HG03342 (cell line): ENCODE results near the gene LIPT2.

Source experiments
- ATAC-seq: cut with Tn5 transposase; IDR thresholded peaks from one replicate; pipeline ENCODE4 v1.9.1; 2021; ENCODE audit warnings: mild to moderate bottlenecking, moderate library complexity; ENCODE audit not compliant: unreplicated experiment

The LIPT2 gene

DNA sequence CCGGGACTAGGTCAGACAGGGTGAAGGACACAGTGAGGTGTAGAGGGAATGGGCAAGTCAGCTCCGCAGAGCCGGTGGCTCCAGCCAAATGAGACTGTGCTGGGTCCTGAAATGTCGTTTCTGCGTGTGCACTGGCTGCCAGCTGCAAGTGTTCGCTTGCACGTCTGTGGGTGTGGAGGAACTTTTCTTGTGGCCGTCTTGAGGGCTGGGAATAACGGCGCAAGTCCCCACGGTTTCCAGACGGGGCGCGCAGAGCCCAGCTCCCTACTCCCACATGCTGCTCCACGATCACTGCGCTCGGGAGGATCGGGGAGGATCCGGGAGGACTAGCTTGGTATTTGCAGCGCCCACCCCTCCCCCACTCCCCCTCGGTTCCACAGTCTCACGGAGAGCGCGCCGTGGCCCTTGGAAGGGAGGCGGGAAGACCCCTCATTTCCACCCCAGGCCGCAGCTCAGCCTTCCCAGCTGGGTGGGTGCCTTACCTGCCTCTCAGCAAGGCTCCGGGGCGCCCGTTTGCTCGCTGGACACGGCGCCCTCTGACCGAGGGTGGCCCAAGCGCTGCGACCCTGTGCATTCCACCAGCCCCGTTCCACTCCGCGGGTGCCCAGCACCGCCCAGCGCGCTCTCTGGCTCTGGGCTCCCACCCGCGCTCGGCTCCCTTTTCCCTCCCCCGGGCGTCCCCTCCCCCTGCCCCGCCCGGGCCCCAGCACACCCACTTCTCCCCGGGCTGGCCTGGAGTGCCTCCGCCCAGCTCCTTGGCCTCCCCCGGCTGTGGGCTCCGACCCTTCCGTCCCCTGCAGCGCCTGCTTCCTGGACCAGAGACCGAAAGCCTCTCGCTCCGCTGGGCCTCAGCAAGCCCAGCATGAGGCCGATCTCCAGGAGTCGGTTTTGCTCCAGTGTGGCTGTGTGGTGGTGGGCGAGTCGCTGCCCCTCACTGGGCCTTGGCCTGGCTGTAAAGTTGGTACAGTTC is 26.3 kb downstream of the LIPT2 start, which contains the start of gene KCNE3:
Gene KCNE3, minus strand, starts transcription at position 634 of the 970 bp plus-strand sequence. CDS start 9,986 bp downstream, outside the sequence.
- ATAC-seq, result no peak

- ATAC-seq, result no peak
These were observed 28.2 kb downstream of the LIPT2 start for GRCh38 chr11:74465291-74465708.

DNA sequence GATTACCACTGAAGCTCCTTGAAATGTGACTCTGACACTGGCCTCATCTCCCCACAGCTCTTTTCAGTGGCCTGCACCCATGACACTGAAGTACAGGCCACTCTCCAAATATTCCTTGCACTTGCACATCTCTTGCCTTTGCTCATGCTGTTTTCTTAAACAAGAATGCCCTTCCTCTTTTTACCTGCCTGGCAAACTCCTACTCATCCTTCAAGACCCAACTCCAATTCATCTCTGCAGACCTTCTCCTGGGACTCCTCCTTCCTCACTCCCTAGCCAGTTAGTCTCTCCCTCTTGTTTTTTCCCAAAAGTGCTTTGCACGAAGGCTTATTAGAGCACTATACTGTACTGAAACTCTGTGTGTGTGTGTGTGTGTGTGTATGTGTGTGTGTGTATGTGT is 28.8 kb downstream of the LIPT2 start:
- ATAC-seq, result no peak

DNA sequence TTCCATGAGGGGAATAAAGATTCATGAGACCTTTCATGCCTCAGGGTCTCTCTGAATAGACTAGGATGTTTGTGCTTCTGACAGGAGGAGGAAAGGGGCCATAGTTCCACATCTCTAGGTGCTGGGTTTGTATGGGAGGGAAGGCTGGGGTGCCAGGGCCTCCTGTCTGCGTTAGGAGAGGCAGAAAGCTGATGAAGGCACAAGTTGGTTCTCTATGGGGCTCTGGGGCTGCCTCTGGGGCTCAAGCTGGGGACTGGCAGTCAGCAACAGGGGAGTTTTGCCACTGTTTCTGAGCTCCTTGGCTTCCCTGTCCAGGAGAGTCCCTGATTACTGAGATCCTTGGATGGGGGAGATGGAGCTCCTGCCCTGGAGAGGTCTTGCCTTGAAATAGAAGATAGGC is 30.3 kb downstream of the LIPT2 start:
- ATAC-seq, result no peak

GRCh38 chr11:74462631-74463030 is 30.9 kb downstream of the LIPT2 start:
- no peak for ATAC-seq

DNA sequence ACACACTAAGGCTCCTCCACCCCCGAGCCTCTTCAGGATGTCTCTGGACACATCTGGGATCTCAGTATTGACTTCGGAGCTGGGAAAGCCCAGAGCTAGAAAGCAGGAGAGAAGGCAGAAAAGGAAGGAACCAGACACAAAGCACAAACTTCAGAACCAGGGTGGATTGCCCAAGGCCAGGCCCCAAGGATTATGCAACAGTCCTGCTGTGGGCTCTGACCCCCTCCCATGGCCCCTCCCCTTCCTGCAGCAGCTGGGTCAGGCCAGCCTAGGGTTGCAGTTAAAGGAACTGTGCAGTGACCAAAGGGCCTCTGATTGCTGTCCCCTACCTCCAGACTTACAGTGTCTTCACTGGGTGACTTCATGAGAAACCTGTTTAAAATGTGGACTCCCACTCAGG is 31.5 kb downstream of the LIPT2 start:
- no peak for ATAC-seq

DNA sequence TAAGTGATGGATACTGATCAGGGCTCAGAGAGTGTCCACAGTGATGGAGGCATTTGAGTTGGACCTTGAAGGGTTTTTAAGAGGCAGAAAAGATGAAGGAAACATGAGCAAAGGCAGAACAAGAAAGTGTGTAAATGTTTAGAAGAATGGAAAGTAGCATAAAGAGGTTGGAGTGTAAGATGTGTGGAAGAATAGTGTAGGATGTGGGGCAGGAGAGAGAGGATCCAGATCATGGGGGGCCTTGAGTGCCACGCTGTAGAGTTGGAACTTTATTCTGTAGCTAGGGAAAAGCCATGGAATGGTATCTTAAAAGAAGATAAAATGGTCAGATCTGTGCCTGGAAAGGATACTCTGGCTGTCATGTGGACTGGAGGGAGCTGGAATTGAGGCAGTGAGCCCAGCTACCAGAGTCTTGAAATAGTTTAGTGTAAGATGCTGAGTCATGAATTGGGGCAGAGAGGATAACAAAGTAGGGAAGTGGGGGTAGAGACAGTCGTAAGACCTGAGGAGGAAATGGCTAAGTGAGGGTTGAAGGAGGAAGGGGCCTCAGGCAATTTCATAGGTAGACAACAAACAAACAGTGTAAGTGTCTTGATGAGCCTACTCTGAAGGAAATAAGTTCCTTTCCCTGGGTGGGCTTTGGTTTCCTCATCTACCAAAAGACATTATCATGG is 32.9 kb downstream of the LIPT2 start:
- no peak for ATAC-seq

GRCh38 chr11:74460065-74460464 is 33.5 kb downstream of the LIPT2 start:
- ATAC-seq, result no peak

DNA sequence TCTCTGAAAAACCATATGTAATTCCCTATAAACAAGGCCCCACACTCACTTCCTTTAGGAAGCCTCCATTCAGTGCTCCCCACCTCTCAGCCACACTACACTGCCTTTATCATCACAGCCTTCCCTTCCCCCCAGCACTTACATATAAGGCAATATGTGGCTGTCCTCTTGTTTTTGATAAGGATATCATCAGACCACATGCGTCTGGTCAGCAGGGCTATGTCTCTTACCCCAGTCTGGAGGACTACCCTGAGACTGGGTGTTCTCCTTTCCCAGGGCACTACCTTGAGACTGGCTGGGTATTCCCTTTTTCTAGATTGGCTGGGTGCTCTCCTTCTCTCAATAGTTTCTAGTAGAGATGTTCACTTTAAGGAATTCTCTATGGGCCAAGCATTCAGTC is 33.9 kb downstream of the LIPT2 start:
- ATAC-seq, result no peak

- no peak for ATAC-seq
These were observed 36.2 kb downstream of the LIPT2 start for GRCh38 chr11:74457356-74457755.

DNA sequence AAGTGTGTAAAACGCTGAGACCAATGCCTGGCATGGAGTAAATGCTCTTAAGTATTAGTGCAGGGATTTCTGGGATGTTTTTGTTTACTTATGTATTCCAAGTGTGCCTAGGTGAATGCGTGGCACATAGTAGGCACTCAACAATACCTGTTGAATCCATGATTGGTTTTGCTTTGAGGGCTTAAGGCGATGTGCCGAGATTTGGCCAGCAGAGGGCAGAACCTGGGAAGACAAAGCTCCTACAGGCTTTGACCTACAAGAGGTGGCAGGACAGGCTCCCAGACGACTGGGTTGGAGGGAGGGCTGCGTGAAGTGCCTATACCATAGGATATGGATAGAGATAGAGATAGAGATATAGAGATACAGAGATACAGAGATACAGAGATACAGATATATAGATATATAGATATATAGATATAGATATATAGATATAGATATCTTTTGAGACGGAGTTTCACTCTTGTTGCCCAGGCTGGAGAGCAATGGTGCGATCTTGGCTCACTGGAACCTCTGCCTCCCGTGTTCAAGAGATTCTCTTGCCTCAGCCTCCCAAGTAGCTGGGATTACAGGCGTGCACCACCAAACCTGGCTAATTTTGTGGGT is 40.0 kb downstream of the LIPT2 start:
- ATAC-seq, result no peak

DNA sequence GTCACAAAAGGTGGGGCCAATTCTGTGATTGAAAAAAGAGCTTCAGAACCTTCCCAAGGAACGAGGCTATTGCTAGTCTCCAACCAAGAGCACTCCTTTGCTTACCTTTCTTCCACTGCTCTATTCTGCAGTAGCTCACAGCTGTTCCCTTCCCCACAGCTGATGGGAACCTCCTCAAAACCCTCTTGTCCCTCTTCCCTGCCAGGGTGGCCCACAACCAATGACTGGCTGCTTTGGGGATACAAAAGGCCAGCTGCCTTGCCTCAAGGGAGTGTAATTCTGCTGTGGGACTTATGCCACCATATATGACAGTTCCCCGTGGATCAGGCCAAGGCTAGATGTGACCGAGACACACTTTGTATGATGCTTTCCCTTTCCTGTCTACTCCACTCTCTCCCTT is 41.2 kb downstream of the LIPT2 start:
- ATAC-seq, result no peak

GRCh38 chr11:74450318-74450717 is 43.2 kb downstream of the LIPT2 start:
- ATAC-seq, result no peak

DNA sequence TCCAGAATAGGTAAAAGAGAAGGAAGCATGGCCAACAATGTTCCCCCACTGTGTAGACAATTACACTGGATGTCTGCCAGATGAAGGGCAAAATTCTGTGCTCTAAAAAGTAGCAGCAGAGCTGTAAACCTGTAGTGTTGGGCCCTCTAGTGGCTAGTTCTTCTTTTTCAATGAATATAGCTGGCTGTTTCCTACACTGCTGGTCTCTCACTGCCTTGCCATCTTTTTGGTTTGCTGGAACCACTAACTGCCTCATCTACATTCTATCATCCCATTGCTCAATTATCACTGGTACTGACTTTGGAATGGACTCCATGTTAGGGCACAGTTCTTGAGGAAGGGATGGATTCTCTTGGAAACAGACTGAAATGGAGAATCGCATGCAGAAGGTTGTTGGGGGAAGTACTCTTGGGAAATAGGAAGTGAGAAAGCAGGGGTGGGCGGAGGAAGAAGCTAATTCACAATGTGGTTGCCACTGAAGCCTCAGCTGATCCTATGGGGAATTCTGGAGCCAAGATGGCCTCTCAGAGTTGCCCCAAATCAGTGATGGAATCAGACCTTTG is 44.1 kb downstream of the LIPT2 start:
- peak; percentile 66 for ATAC-seq

DNA sequence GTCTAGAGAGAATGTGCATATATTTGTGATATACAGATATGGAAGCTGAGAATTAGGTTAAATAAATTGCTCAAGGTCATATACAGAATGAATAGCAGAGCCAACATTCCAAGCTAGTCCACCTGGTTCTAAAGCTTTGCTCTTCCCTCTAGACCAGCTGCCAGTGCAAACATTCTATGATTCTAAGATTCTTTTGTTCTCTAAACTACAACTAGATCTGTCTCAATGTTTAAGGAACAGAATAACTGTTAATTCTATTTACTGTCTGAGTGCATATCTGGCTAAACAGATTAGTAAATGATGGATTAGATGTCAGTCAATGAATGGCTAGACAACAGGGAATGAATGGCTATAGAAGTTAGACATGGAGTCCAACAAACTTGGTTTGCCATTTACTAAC is 45.8 kb downstream of the LIPT2 start:
- no peak for ATAC-seq

GRCh38 chr11:74446532-74446938 is 47.0 kb downstream of the LIPT2 start:
- no peak for ATAC-seq

DNA sequence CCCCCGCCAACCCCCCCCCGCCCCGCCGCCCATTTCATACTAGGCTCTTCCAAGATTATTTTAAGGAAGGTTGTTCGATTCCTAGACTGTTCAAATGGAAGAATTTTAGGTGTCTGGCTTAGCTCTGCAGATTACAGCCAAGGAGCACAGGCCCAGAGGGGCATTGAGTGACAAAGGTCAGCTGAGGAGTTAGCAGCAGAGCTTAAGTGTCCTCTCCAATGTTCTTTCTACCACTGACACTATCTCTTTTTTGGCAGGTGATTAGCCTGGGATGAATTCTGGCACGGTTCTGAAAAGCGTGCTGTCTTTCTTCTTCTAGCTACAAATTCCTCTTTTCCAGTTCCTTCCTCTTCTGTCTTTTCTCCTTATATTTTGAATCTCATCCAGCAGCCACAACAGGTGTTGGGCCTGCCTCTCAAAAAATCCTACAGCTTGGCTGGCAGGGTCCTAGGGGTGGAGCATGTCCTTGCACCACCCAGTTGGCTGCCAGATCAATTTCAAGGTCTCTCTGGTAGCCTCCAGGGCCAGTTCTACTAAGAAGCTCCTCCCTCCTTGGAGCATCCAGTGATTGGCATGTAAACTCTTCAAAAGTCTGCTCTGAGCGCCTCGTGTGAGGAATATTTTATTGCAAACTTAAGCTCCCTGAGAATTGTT is 49.2 kb downstream of the LIPT2 start:
- no peak for ATAC-seq

GRCh38 chr11:74443071-74443864 is 50.3 kb downstream of the LIPT2 start:
- ATAC-seq, result no peak

GRCh38 chr11:74442636-74443035 is 50.9 kb downstream of the LIPT2 start:
- ATAC-seq, result no peak
